Stimulated activated memory B cell treated with anti-CD40 and anti-IgM and Interleukin-4, amounts not matched to agents 10 μg/mL and 1 μg/mL and 100 μg/mL, for 72 hours (primary cell): ENCODE data around the gene CX3CL1.
"Not testable (repeated sequence)": the region's sequence is repeated elsewhere in the genome, so short reads cannot be mapped to it uniquely, and the experiment has no call there.

ENCODE experiments used
- ATAC-seq: fragments of 150-1000 bp; cut with Tn5 transposase; 2 replicates; pipeline ENCODE4 v1.10.0; 2021
- H3K27ac Mint-ChIP-seq: one replicate; pipeline ENCODE4 v1.8.0; 2022; ENCODE audit warnings: mild to moderate bottlenecking, mixed read lengths
- H3K27me3 Mint-ChIP-seq: one replicate; pipeline ENCODE4 v1.8.0; 2022; ENCODE audit warnings: mixed read lengths
- H3K36me3 Mint-ChIP-seq: one replicate; pipeline ENCODE4 v1.8.0; 2022; ENCODE audit warnings: mixed read lengths
- H3K4me1 Mint-ChIP-seq: one replicate; pipeline ENCODE4 v1.8.0; 2022; ENCODE audit warnings: mixed read lengths
- H3K4me3 Mint-ChIP-seq: one replicate; pipeline ENCODE4 v1.8.0; 2022; ENCODE audit warnings: mild to moderate bottlenecking, moderate library complexity, mixed read lengths
- H3K9me3 Mint-ChIP-seq: one replicate; pipeline ENCODE4 v1.8.0; 2022; ENCODE audit warnings: mixed read lengths

Gene CX3CL1

DNA sequence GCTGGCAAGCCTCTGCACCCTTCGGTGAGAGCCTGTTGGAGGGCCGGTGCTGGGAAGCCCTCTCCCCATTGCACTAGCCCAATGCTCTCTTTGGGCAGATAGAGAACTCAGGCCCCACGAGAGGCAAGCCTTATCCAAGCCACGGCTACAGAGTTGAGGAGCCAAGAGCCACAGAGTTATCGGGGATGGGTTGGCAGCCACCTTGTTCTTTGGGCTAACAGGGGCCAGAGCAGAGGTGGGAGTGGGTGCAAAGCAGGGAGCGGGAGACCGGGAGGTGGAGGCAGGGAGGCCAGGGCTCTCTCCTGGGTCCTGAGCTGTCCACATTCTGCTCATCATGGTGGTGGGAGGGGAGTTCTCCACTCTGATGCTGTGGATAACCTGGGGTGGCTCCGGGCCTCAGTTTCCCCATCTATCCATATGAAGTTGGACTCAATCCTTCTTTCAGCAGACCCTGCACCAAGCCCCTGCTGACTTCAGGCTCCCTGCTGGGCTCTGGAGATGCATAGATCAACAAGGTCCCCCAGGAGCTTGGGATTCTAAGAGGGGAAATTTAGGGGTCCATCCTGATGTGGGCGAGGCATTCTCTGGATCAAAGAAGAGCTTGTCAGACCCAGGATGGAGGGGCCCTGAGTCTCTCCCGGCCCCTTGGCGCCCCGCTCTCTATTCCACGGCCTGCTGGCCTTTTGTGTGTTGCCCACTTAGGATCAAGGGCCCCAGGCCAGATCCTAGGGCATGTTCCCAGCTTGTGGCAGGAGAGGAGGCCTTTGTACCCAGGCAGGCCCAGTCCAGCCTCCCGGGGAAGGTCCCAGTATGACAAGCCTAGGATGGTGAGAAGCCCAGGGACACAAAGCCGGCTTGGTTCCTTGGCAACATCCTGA, 557 bp upstream of the CX3CL1 start:
- Mint-ChIP-seq H3K9me3 (peaks cover 5% of the 10 kb centered on the region), H3K27ac (no peak overlapping the region), H3K4me1 (peaks cover 67% of the 10 kb centered on the region)

DNA sequence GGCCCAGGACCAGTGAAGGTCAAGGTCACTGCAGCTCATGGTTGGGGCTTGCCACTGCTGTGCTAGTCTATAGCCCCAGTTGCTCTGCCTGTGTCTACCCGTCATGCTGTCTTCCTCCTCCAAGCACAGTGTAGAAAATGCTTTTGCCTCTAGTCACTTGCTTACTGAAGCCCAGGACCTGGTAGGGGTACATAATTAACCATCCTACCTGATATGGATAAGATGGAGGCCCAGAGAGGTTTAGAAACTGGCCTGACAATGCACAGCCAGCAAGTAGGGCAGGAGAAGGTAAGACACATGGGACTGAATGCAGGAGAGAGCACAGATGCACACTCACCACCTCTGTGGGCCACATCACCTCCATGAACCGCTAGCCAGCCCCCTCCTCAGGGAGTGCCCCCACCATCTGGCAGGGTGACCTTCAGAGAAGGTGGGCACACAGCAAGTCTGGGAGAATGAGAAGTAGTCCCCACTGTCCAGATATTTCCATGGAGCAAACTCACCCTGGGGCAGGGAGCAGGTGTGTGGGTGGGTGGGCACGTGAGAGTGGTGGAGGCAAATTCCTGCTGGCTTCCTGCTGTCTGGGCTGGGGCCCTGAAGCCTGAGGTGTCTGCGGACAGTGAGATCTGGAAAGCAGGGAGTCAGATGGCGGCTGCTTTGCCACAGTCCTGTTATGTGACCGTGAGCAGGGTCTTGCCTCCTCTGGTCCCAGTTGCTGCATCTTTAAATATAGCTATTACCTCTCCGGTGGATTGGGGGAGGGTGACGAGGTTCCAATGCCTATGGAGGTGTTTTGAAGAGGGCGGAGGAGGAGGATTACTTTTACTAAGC, 1.0 kb downstream of the CX3CL1 start:
- Mint-ChIP-seq H3K4me3 (no peak overlapping the region), H3K27me3 (no peaks in the 10 kb centered on the region), H3K36me3 (no peaks in the 10 kb centered on the region), H3K27ac (peak overlapping the region; percentile 79), H3K4me1 (peaks cover 70% of the 10 kb centered on the region), H3K9me3 (peaks cover 5% of the 10 kb centered on the region)
- ATAC-seq: no peak

More for the DNA sequence above, 557 bp upstream of the CX3CL1 start:
- Mint-ChIP-seq H3K36me3 (peaks cover 6% of the 10 kb centered on the region), H3K4me3 (no peak overlapping the region), H3K27me3 (no peaks in the 10 kb centered on the region)
- ATAC-seq: no peak

DNA sequence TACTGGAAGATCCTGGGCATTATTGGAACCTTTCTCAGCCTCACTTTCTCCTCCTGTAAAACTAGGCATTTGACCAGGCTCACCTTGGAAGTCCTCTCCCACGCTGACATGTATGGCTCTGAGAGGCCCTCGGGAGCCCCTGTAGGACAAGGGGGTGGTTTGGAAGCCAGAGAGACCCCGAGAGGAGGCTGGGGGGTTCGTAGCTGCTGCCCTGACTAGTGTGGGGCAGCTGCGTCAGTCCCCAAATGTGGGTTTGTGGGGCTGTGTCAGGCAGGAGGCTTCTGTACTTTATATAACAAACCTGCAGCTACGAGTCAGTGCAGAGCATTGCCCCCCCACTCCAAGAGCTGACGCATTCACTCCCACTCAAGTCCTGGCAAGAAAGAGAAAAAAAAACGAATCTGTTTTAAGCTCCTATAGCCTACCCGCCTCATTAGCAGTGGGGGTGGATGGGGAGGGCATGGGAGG, 1.8 kb downstream of the CX3CL1 start:
- no peak for ATAC-seq
- H3K9me3 Mint-ChIP-seq: peaks cover 5% of the 10 kb centered on the region
- no peak overlapping the region for H3K4me3 Mint-ChIP-seq

DNA sequence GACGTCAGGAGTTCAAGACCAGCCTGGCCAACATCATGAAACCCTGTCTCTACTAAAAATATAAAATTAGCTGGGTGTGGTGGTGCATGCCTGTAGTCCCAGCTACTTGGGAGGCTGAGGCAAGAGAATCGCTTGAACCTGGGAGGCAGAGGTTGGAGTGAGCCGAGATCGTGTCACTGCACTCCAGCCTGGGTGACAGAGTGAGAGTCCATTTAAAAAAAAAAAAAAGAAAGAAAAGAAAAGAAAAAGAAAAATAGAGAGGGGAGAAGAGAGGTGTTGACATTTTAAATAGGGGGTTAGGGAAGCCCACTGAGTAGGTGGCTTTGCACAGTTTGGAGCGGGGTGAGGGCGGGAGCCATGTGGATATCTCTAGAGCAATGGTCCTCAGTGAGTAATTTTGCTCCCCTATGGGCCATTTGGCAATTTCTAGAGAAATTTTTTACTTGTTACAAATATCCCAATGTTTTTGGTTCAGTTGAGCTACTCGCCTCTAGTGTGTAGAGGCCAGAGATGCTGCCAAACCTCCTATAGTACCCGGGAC, 2.7 kb downstream of the CX3CL1 start:
- not testable (repeated sequence) for H3K27me3 Mint-ChIP-seq, H3K9me3 Mint-ChIP-seq, ATAC-seq, H3K4me3 Mint-ChIP-seq, H3K36me3 Mint-ChIP-seq
- Mint-ChIP-seq H3K4me1 (peaks cover 62% of the 10 kb centered on the region), H3K27ac (peak overlapping the region; percentile 83)

More for the DNA sequence above, 1.8 kb downstream of the CX3CL1 start:
- Mint-ChIP-seq H3K36me3 (no peaks in the 10 kb centered on the region), H3K4me1 (peaks cover 70% of the 10 kb centered on the region), H3K27me3 (no peaks in the 10 kb centered on the region), H3K27ac (peak overlapping the region; percentile 79)

DNA sequence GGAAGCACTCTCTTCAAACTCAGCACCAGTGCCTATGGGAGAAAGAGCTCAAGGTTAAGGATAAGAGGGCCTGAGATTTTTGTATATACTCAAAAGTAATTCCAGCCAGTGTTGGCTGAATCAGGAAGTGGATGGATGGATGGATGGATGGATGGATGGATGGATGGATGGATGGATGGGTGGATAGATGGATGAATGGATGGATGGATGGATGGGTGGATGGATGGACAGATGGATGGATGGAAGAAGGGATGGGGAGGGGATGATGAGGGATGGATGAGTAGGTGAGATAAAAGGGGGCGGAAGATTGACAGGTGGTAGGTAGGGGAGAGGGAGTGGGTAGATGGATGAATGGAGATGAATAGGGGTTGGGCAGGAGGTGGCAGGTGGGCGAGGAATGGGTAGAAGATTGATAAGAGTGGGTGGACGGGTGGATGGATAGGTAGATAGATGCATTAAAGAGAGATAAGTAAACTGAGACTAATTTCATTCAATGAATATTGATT, 4.1 kb downstream of the CX3CL1 start:
- peak overlapping the region; percentile 83 for H3K27ac Mint-ChIP-seq
- H3K4me1 Mint-ChIP-seq: peaks cover 74% of the 10 kb centered on the region
- ATAC-seq: no peak

DNA sequence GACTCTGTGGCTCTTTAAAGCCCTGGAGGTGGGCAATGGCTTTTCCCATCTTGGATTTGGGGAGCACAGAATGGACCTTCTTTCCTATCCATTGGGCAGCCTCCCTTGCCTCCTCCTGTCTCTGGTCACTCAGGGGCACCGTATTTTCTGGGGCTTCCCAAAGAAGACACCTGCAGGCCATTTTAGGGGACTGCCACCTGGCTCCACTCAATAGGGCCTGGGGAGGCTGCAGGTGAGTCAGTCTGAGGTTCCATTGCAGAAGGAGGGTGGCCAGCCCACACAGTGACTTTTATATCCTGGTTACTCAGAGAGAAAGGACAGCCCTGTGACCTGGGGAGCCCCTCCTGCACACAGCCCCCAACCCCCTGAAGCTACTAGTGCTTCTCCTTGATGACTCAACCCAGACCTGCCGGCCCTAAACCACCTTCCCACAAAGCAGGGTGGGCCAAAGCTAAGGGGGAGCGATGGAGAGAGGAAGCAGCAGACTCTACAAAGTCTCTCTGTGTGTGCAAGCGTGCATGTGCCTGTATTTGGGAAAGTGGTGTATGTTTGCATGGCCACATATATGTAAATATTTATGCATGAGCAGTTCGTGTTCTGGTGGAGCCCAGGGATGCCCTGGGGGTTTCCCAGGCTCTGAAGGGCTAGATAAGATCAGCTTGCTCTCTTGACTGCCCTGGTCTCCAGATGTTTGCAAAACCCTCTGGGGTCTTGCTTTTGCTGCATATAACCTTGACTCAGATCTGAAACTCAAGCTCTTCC, 5.0 kb downstream of the CX3CL1 start:
- Mint-ChIP-seq H3K27me3 (no peaks in the 10 kb centered on the region), H3K27ac (peak overlapping the region; percentile 83), H3K36me3 (no peaks in the 10 kb centered on the region), H3K4me3 (peak overlapping the region; percentile 38), H3K9me3 (peaks cover 5% of the 10 kb centered on the region), H3K4me1 (peaks cover 81% of the 10 kb centered on the region)
- ATAC-seq: peak; percentile 91

More for the DNA sequence above, 4.1 kb downstream of the CX3CL1 start:
- no peaks in the 10 kb centered on the region for H3K36me3 Mint-ChIP-seq
- no peak overlapping the region for H3K4me3 Mint-ChIP-seq
- no peaks in the 10 kb centered on the region for H3K27me3 Mint-ChIP-seq
- peaks cover 5% of the 10 kb centered on the region for H3K9me3 Mint-ChIP-seq

DNA sequence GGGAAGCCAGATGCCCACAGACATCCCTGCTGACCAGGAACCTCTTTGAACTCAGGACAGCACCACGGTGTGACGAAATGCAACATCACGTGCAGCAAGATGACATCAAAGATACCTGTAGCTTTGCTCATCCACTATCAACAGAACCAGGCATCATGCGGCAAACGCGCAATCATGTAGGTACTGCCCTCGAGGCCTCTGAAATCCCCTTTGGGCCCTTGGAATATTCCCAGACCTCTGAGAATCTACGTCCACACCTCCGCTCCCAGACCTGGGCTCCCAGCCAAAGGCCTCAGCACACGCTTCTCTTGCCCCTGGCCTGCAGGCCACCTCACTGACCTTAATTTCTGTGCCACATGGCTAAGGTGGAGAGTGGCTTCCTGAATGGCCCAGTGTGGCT, 7.3 kb downstream of the CX3CL1 start:
- H3K4me1 Mint-ChIP-seq: peaks cover 77% of the 10 kb centered on the region

DNA sequence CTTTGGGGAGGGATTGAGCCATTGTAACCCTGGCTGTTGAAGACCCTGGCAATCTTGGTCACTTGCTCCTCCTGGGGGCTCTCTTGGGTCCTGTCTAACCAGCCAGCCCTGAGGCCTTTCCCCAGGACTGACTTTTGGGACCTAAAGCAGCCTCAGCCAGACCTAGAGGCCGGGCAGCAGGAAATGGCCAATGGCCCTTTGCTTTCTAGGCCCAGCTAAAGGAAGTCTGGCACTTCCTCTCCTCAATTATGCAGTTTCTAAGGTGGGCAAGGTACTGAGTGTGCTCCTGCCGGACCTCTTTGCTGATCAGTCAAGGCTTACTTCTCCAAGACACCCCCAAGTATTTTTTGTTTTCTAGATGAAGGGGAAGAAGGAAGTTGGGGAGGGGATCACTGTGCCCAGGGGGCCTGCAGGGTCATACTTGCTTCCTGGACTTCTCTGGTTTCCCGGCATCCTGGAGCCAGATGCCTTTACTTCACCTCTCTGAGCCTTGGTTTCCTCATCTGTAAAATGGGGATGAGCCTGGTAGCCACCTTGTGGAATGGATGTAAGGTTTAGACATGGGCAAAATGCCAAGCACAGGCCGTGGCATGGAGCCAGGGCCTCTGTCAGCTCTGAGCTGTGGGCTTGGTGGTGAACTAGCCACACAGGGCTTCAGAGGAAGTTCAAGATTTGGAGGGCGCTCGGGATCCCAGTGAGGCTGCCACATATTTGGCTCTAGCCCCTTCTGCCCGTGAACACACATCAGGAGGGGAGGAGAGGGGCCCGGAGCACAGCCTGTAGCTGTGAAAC, 8.6 kb downstream of the CX3CL1 start:
- Mint-ChIP-seq H3K27ac (peak overlapping the region; percentile 85), H3K9me3 (peaks cover 5% of the 10 kb centered on the region), H3K4me1 (peaks cover 76% of the 10 kb centered on the region), H3K36me3 (no peaks in the 10 kb centered on the region), H3K4me3 (no peak overlapping the region), H3K27me3 (no peaks in the 10 kb centered on the region)
- ATAC-seq: no peak

More for the DNA sequence above, 7.3 kb downstream of the CX3CL1 start:
- no peaks in the 10 kb centered on the region for H3K27me3 Mint-ChIP-seq
- H3K27ac Mint-ChIP-seq: peak overlapping the region; percentile 85
- H3K36me3 Mint-ChIP-seq: no peaks in the 10 kb centered on the region
- H3K9me3 Mint-ChIP-seq: peaks cover 5% of the 10 kb centered on the region
- ATAC-seq: no peak
- H3K4me3 Mint-ChIP-seq: no peak overlapping the region

DNA sequence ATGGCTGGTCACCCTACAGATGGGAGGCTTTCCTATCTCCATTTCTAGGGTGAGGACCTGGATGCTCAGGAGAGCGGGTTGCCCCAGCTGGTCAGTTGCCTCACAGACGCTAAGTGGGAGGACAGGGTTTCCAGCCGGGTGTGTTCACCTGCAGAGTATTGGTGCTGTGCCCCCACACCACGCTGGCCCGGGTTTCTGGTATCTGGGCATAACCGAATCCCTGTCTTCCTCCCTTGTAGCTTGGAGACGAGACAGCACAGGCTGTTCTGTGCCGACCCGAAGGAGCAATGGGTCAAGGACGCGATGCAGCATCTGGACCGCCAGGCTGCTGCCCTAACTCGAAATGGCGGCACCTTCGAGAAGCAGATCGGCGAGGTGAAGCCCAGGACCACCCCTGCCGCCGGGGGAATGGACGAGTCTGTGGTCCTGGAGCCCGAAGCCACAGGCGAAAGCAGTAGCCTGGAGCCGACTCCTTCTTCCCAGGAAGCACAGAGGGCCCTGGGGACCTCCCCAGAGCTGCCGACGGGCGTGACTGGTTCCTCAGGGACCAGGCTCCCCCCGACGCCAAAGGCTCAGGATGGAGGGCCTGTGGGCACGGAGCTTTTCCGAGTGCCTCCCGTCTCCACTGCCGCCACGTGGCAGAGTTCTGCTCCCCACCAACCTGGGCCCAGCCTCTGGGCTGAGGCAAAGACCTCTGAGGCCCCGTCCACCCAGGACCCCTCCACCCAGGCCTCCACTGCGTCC, 9.7 kb downstream of the CX3CL1 start:
- no peaks in the 10 kb centered on the region for H3K9me3 Mint-ChIP-seq
- H3K4me3 Mint-ChIP-seq: no peak overlapping the region
- H3K4me1 Mint-ChIP-seq: peaks cover 76% of the 10 kb centered on the region
- ATAC-seq: no peak
- H3K27ac Mint-ChIP-seq: peak overlapping the region; percentile 85
- H3K27me3 Mint-ChIP-seq: no peaks in the 10 kb centered on the region
- H3K36me3 Mint-ChIP-seq: no peaks in the 10 kb centered on the region

DNA sequence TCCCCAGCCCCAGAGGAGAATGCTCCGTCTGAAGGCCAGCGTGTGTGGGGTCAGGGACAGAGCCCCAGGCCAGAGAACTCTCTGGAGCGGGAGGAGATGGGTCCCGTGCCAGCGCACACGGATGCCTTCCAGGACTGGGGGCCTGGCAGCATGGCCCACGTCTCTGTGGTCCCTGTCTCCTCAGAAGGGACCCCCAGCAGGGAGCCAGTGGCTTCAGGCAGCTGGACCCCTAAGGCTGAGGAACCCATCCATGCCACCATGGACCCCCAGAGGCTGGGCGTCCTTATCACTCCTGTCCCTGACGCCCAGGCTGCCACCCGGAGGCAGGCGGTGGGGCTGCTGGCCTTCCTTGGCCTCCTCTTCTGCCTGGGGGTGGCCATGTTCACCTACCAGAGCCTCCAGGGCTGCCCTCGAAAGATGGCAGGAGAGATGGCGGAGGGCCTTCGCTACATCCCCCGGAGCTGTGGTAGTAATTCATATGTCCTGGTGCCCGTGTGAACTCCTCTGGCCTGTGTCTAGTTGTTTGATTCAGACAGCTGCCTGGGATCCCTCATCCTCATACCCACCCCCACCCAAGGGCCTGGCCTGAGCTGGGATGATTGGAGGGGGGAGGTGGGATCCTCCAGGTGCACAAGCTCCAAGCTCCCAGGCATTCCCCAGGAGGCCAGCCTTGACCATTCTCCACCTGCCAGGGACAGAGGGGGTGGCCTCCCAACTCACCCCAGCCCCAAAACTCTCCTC, 10.4 kb downstream of the CX3CL1 start:
- Mint-ChIP-seq H3K4me1 (peaks cover 76% of the 10 kb centered on the region), H3K27ac (peak overlapping the region; percentile 91), H3K27me3 (no peaks in the 10 kb centered on the region), H3K36me3 (no peaks in the 10 kb centered on the region), H3K4me3 (no peak overlapping the region), H3K9me3 (no peaks in the 10 kb centered on the region)
- ATAC-seq: no peak

DNA sequence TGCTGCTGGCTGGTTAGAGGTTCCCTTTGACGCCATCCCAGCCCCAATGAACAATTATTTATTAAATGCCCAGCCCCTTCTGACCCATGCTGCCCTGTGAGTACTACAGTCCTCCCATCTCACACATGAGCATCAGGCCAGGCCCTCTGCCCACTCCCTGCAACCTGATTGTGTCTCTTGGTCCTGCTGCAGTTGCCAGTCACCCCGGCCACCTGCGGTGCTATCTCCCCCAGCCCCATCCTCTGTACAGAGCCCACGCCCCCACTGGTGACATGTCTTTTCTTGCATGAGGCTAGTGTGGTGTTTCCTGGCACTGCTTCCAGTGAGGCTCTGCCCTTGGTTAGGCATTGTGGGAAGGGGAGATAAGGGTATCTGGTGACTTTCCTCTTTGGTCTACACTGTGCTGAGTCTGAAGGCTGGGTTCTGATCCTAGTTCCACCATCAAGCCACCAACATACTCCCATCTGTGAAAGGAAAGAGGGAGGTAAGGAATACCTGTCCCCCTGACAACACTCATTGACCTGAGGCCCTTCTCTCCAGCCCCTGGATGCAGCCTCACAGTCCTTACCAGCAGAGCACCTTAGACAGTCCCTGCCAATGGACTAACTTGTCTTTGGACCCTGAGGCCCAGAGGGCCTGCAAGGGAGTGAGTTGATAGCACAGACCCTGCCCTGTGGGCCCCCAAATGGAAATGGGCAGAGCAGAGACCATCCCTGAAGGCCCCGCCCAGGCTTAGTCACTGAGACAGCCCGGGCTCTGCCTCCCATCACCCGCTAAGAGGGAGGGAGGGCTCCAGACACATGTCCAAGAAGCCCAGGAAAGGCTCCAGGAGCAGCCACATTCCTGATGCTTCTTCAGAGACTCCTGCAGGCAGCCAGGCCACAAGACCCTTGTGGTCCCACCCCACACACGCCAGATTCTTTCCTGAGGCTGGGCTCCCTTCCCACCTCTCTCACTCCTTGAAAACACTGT, 11.3 kb downstream of the CX3CL1 start:
- Mint-ChIP-seq H3K27ac (peak overlapping the region; percentile 91), H3K27me3 (no peaks in the 10 kb centered on the region), H3K4me1 (peaks cover 79% of the 10 kb centered on the region), H3K4me3 (peak overlapping the region; percentile 30), H3K36me3 (no peaks in the 10 kb centered on the region), H3K9me3 (peaks cover 2% of the 10 kb centered on the region)
- ATAC-seq: no peak
